IMR-90 (cell line): ENCODE data around the gene BTBD3. TPM values are rescaled to one million over a fixed set of nuclear protein-coding genes. Genes with fewer than 3 reads are reported as not detected.

Source experiments
- ATAC-seq: fragments of 200-7000 bp; cut with Tn5 transposase; 2 replicates; pipeline ENCODE4 v1.9.1; 2020; ENCODE audit warnings: low read depth, mild to moderate bottlenecking, moderate library complexity
- BruUV-seq: library from RNA; stranded (reverse); fragments of 400-500 nt; replicated peaks from 2 replicates; lab custom pipeline; 2021; lab: Mats Ljungman, UMichigan
- CTCF ChIA-PET: fragments of 300-600 bp; formaldehyde crosslinking; extraction: SDS; loops from one replicate; lab custom pipeline; 2021; ENCODE audit warnings: antibody characterized with exemption; lab: Yijun Ruan, JAX
- POLR2A ChIA-PET: fragments of 300-600 bp; sonication (Branson Sonifier 250); formaldehyde crosslinking; loops from one replicate; lab custom pipeline; 2022; ENCODE audit warnings: antibody characterized with exemption; ENCODE audit not compliant: unreplicated experiment; lab: Charles Lee
- DNase-seq: peaks from one replicate; pipeline ENCODE4 v3.0.0; 2013
- H2AFZ ChIP-seq: replicated peaks from 2 replicates; pipeline ENCODE3; 2013; ENCODE audit warnings: low read length, mild to moderate bottlenecking; ENCODE audit not compliant: poor library complexity
- H2AK5ac ChIP-seq: 2 replicates; pipeline ENCODE4 v1.6.1; 2013; ENCODE audit warnings: low read depth, low read length, inconsistent platforms
- H2AK9ac ChIP-seq: replicated peaks from 2 replicates; pipeline ENCODE3; 2013; ENCODE audit warnings: mild to moderate bottlenecking, low read depth, low read length, moderate library complexity; ENCODE audit not compliant: poor library complexity
- H2BK120ac ChIP-seq: 2 replicates; pipeline ENCODE4 v1.6.1; 2013; ENCODE audit warnings: low read depth, low read length, inconsistent platforms
- H2BK15ac ChIP-seq: 3 replicates; pipeline ENCODE4 v1.6.1; 2013; ENCODE audit warnings: low read depth, low read length, inconsistent platforms
- H2BK20ac ChIP-seq: 2 replicates; pipeline ENCODE4 v1.6.1; 2013; ENCODE audit warnings: low read depth, mild to moderate bottlenecking, inconsistent platforms, low read length, moderate library complexity
- H2BK5ac ChIP-seq: 2 replicates; pipeline ENCODE4 v1.6.1; 2013; ENCODE audit warnings: mild to moderate bottlenecking, low read depth, low read length, inconsistent platforms; ENCODE audit not compliant: poor library complexity, severe bottlenecking
- H3K14ac ChIP-seq: replicated peaks from 2 replicates; pipeline ENCODE4 v1.6.1; 2013; ENCODE audit warnings: low read depth, low read length, inconsistent platforms
- H3K18ac ChIP-seq: 2 replicates; pipeline ENCODE4 v1.6.1; 2013; ENCODE audit warnings: low read depth, low read length, control low read depth
- H3K23ac ChIP-seq: 2 replicates; pipeline ENCODE4 v1.6.1; 2013; ENCODE audit warnings: low read depth, low read length, inconsistent platforms
- H3K27ac ChIP-seq: 2 replicates; pipeline ENCODE4 v1.5.1; 2013; ENCODE audit warnings: mild to moderate bottlenecking, control low read depth, low read length; ENCODE audit not compliant: insufficient read depth
- H3K27me3 ChIP-seq: 2 replicates; pipeline ENCODE4 v1.6.1; 2013; ENCODE audit warnings: low read length; ENCODE audit not compliant: control insufficient read depth, insufficient read depth
- H3K36me3 ChIP-seq: 2 replicates; pipeline ENCODE4 v1.6.1; 2013; ENCODE audit warnings: low read length, mixed read lengths; ENCODE audit not compliant: control insufficient read depth, insufficient read depth
- H3K4ac ChIP-seq: 2 replicates; pipeline ENCODE4 v1.6.1; 2013; ENCODE audit warnings: low read depth, low read length, inconsistent platforms
- H3K4me1 ChIP-seq: 2 replicates; pipeline ENCODE4 v1.6.1; 2013; ENCODE audit warnings: low read length, mixed read lengths; ENCODE audit not compliant: control insufficient read depth, insufficient read depth
- H3K4me2 ChIP-seq: 2 replicates; pipeline ENCODE4 v1.6.1; 2013; ENCODE audit warnings: low read depth, mild to moderate bottlenecking, control low read depth, low read length, moderate library complexity
- H3K4me3 ChIP-seq: 2 replicates; pipeline ENCODE4 v1.5.1; 2013; ENCODE audit warnings: low read depth, mild to moderate bottlenecking, control low read depth, low read length, moderate library complexity; ENCODE audit not compliant: insufficient read depth
- H3K56ac ChIP-seq: 2 replicates; pipeline ENCODE4 v1.6.1; 2013; ENCODE audit warnings: low read length, inconsistent platforms; ENCODE audit not compliant: insufficient read depth; ENCODE audit errors: extremely low read depth
- H3K79me1 ChIP-seq, 2 experiments: 2 replicates each; pipeline ENCODE4 v1.6.1; 2013; ENCODE audit warnings: low read length in 2 of 2, inconsistent platforms in 1 of 2, low read depth in 1 of 2
- H3K9ac ChIP-seq: 2 replicates; pipeline ENCODE4 v1.6.1; 2013; ENCODE audit warnings: low read depth, low read length, control low read depth
- H3K9me1 ChIP-seq: 2 replicates; pipeline ENCODE4 v1.6.1; 2013; ENCODE audit warnings: low read length, inconsistent platforms; ENCODE audit not compliant: insufficient read depth
- H3K9me3 ChIP-seq: 2 replicates; pipeline ENCODE4 v1.6.1; 2013; ENCODE audit warnings: low read length; ENCODE audit not compliant: control insufficient read depth, insufficient read depth
- H4K20me1 ChIP-seq: 2 replicates; pipeline ENCODE4 v1.6.1; 2013; ENCODE audit warnings: low read length, inconsistent platforms; ENCODE audit not compliant: insufficient read depth
- H4K5ac ChIP-seq: 2 replicates; pipeline ENCODE4 v1.6.1; 2013; ENCODE audit warnings: mild to moderate bottlenecking, low read depth, low read length, control low read depth
- H4K8ac ChIP-seq, 2 experiments: 2 replicates each; pipeline ENCODE4 v1.6.1; 2013; ENCODE audit warnings: low read depth in 2 of 2, low read length in 2 of 2, control low read depth in 1 of 2, inconsistent platforms in 1 of 2
- H4K91ac ChIP-seq: 2 replicates; pipeline ENCODE4 v1.6.1; 2013; ENCODE audit warnings: low read depth, low read length, inconsistent platforms; ENCODE audit not compliant: insufficient read depth
- BHLHE40 ChIP-seq: fragments of 150-350 bp; IDR thresholded peaks from 2 replicates; pipeline ENCODE4 v1.6.1; 2016; ENCODE audit warnings: mild to moderate bottlenecking, low read depth, low read length
- CHD1 ChIP-seq: IDR thresholded peaks from 2 replicates; pipeline ENCODE4 v1.6.1; 2012; ENCODE audit warnings: low read depth, low read length, improper control_type of control experiment
- FOS ChIP-seq: fragments of 150-350 bp; IDR thresholded peaks from 2 replicates; pipeline ENCODE4 v1.6.1; 2016; ENCODE audit warnings: low read depth, low read length
- MAZ ChIP-seq: IDR thresholded peaks from 2 replicates; pipeline ENCODE4 v1.6.1; 2012; ENCODE audit warnings: low read depth, mild to moderate bottlenecking, low read length, improper control_type of control experiment, moderate library complexity, borderline replicate concordance
- POLR2A ChIP-seq: IDR thresholded peaks from 2 replicates; pipeline ENCODE4 v1.6.1; 2012; ENCODE audit warnings: mild to moderate bottlenecking, low read depth, low read length
- RAD21 ChIP-seq: IDR thresholded peaks from 2 replicates; pipeline ENCODE4 v1.6.1; 2012; ENCODE audit warnings: low read length, improper control_type of control experiment
- RCOR1 ChIP-seq: IDR thresholded peaks from 2 replicates; pipeline ENCODE4 v1.6.1; 2012; ENCODE audit warnings: mild to moderate bottlenecking, low read length, improper control_type of control experiment; ENCODE audit not compliant: insufficient replicate concordance
- RFX5 ChIP-seq: IDR thresholded peaks from 2 replicates; pipeline ENCODE4 v1.8.0; 2012; ENCODE audit warnings: low read depth, mild to moderate bottlenecking, low read length, moderate library complexity
- SMC3 ChIP-seq: fragments of 150-350 bp; IDR thresholded peaks from 2 replicates; pipeline ENCODE4 v1.6.1; 2016; ENCODE audit warnings: low read depth, mild to moderate bottlenecking, antibody characterized with exemption, low read length, moderate library complexity
- WGBS, 2 experiments: methylation state at CpG; one replicate each; pipeline versions ENCODE4 v1.1.5 to v1.1.7; 2013; ENCODE audit warnings: missing lambda C conversion rate in 2 of 2; ENCODE audit not compliant: insufficient read length in 1 of 2; ENCODE audit errors: extremely low coverage in 2 of 2; 5-methylcytosine and 5-hydroxymethylcytosine counted together
- dilution Hi-C: fragments of 300-500 bp; cut with HindIII; formaldehyde crosslinking; loops from one replicate; pipeline ENCODE4 v1.14.3; 2018; ENCODE audit warnings: low sequenced_read_pairs; ENCODE audit not compliant: unreplicated experiment
- in situ Hi-C: fragments of 300-500 bp; cut with MboI; formaldehyde crosslinking; loops from 3 replicates; pipeline ENCODE4 v1.14.3; 2019; ENCODE audit warnings: low sequenced_read_pairs, inconsistent platforms, mixed read lengths
- intact Hi-C: fragments of 100-400 bp; cut with micrococcal nuclease; formaldehyde crosslinking; loops from 2 replicates; pipeline ENCODE4 v1.10.0; 2022
- polyA plus RNA-seq, 3 experiments: library from polyadenylated mRNA; depleted of rRNA; stranded (reverse); fragments of >200 nt; gene quantifications; 2 replicates each; pipeline ENCODE4 v1.2.3, GENCODE V29; 2012; ENCODE audit warnings: low replicate concordance in 1 of 3
- total RNA-seq: library from RNA; depleted of rRNA; stranded (reverse); fragments of >200 nt; gene quantifications from 2 replicates; pipeline ENCODE4 v1.2.3, GENCODE V29; 2012
- TF ChIP-seq, protein P1 (sequence below): fragments of 150-350 bp; IDR thresholded peaks from 2 replicates; pipeline ENCODE4 v1.6.1; 2016; ENCODE audit warnings: low read depth, mild to moderate bottlenecking, low read length, moderate library complexity, borderline replicate concordance

BTBD3 gene
- total and polyA plus RNA-seq, 2 of the 4 experiments (the other 2 are of a cell fraction): 22.7 to 44.6 TPM

DNA sequence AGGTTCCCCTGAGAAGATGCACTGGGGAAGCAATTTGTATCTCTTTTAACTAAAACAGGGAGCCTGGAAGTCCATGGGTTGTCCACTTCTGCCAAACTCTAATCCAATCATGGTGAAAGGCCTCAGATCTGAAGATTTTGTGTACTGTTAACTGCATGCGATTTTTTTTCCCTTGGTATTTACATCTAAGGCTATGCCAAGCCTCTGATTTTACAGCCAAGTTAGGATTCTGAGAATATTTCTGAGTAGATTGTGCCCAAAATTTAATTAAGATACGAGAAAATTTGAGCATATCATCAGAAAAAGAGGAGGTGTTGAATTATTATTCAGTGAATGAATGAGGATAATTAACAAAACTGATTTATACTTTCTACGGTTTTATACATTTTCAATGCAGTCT, 34.0 kb downstream of the BTBD3 start:
- no peaks in the 10 kb centered on the region for H3K9me1 ChIP-seq
- no peak overlapping the region for H2BK20ac ChIP-seq
- H3K4me2 ChIP-seq: no peak overlapping the region
- CTCF ChIA-PET: no interaction called here
- H3K79me1 ChIP-seq: no peaks in the 10 kb centered on the region
- H3K18ac ChIP-seq: no peak overlapping the region
- H3K4ac ChIP-seq: no peak overlapping the region
- H2BK5ac ChIP-seq: no peak overlapping the region
- ATAC-seq (no peak), DNase-seq (no peak)
- no peak overlapping the region for H2AK5ac ChIP-seq
- no peaks in the 10 kb centered on the region for H3K9me3 ChIP-seq
- no peak overlapping the region for H2AK9ac ChIP-seq
- no peak overlapping the region for H3K56ac ChIP-seq
- H4K91ac ChIP-seq: no peak overlapping the region
- H2BK15ac ChIP-seq: no peak overlapping the region
- no CpG with 5 or more reads among the region's 3 CpGs for WGBS, 2 experiments
- no peak overlapping the region for H3K27ac ChIP-seq
- dilution Hi-C loops (no loop called here), in situ Hi-C loops (no loop called here), intact Hi-C loops (no loop called here)
- H3K9ac ChIP-seq: no peak overlapping the region
- no peaks in the 10 kb centered on the region for H3K36me3 ChIP-seq
- no peak overlapping the region for H3K4me3 ChIP-seq
- H4K5ac ChIP-seq: no peak overlapping the region
- no peak overlapping the region for H4K8ac ChIP-seq
- BruUV-seq: no TSS peak
- peaks cover 1% of the 10 kb centered on the region; the same call in 1 of the 2 replicates for H3K27me3 ChIP-seq
- POLR2A ChIA-PET: no interaction called here
- TF ChIP-seq CHD1 (no peak), RAD21 (no peak), RCOR1 (no peak), SMC3 (no peak), BHLHE40 (no peak), RFX5 (no peak), POLR2A (no peak), FOS (no peak), MAZ (no peak)
- TF ChIP-seq, protein P1, sequence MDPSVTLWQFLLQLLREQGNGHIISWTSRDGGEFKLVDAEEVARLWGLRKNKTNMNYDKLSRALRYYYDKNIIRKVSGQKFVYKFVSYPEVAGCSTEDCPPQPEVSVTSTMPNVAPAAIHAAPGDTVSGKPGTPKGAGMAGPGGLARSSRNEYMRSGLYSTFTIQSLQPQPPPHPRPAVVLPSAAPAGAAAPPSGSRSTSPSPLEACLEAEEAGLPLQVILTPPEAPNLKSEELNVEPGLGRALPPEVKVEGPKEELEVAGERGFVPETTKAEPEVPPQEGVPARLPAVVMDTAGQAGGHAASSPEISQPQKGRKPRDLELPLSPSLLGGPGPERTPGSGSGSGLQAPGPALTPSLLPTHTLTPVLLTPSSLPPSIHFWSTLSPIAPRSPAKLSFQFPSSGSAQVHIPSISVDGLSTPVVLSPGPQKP: no peak
- H3K14ac ChIP-seq: no peak overlapping the region
- no peak overlapping the region for H3K23ac ChIP-seq
- H2AFZ ChIP-seq: no peak overlapping the region
- no peak overlapping the region for H2BK120ac ChIP-seq
- H3K4me1 ChIP-seq: no peaks in the 10 kb centered on the region
- H4K20me1 ChIP-seq: no peaks in the 10 kb centered on the region
